Activated CD4-positive, alpha-beta memory T cell treated with anti-CD3 and anti-CD28 coated beads, Interleukin-2, amount 10 ng/mL, durations not matched to agents 7 days and 5 days (primary cell): ENCODE results near the gene GPX4. TPM values are rescaled to one million over a fixed set of nuclear protein-coding genes. Genes with fewer than 3 reads are reported as not detected.
"Not testable (repeated sequence)": the region's sequence is repeated elsewhere in the genome, so short reads cannot be mapped to it uniquely, and the experiment has no call there.

Experiments
- CTCF ChIA-PET: fragments of 350-600 bp; sonication (Branson Sonifier 250); formaldehyde crosslinking; loops from one replicate; lab custom pipeline; 2021; ENCODE audit warnings: antibody characterized with exemption, inconsistent platforms; lab: Charles Lee
- POLR2A ChIA-PET: fragments of 350-600 bp; sonication (Branson Sonifier 250); formaldehyde crosslinking; loops from one replicate; lab custom pipeline; 2021; ENCODE audit warnings: antibody characterized with exemption; lab: Charles Lee
- DNase-seq: peaks from one replicate; pipeline ENCODE4 v3.0.0-alpha.2; 2020
- H3K27ac Mint-ChIP-seq: one replicate; pipeline ENCODE4 v1.8.0; 2021; ENCODE audit warnings: mild to moderate bottlenecking, mixed read lengths
- H3K27me3 Mint-ChIP-seq: one replicate; pipeline ENCODE4 v1.8.0; 2021; ENCODE audit warnings: mixed read lengths
- H3K36me3 Mint-ChIP-seq: one replicate; pipeline ENCODE4 v1.8.0; 2021; ENCODE audit warnings: low read depth, mixed read lengths
- H3K4me1 Mint-ChIP-seq: one replicate; pipeline ENCODE4 v1.8.0; 2021; ENCODE audit warnings: mixed read lengths
- H3K4me3 Mint-ChIP-seq: one replicate; pipeline ENCODE4 v1.8.0; 2021; ENCODE audit warnings: mild to moderate bottlenecking, mixed read lengths
- H3K9me3 Mint-ChIP-seq: one replicate; pipeline ENCODE4 v1.8.0; 2021; ENCODE audit warnings: mixed read lengths
- total RNA-seq, 2 experiments: library from RNA; stranded (reverse); gene quantifications; one replicate each; pipeline ENCODE4 v1.2.3, GENCODE V29; 2021

The GPX4 gene
- total RNA-seq, 2 experiments from 2014 or later: 141 to 148 TPM

- H3K4me3 Mint-ChIP-seq: no peak overlapping the region
- POLR2A ChIA-PET: interaction anchor here (8.9 kb wide), 1 partner anchor 24 kb away, joined by 104 read pairs; no protein-coding TSS in a partner anchor
- peaks cover 13% of the 10 kb centered on the region for H3K4me1 Mint-ChIP-seq
- no peaks in the 10 kb centered on the region for H3K9me3 Mint-ChIP-seq
- H3K27me3 Mint-ChIP-seq: no peaks in the 10 kb centered on the region
- H3K27ac Mint-ChIP-seq: no peak overlapping the region
- H3K36me3 Mint-ChIP-seq: peaks cover 10% of the 10 kb centered on the region
- DNase-seq: no peak
- CTCF ChIA-PET: no interaction called here
These were observed 5.3 kb downstream of the GPX4 start for GRCh38 chr19:1109032-1109551.

GRCh38 chr19:1109697-1110671, 6.2 kb downstream of the GPX4 start:
- no peak for DNase-seq
- peaks cover 13% of the 10 kb centered on the region for H3K4me1 Mint-ChIP-seq
- CTCF ChIA-PET: no interaction called here
- peaks cover 10% of the 10 kb centered on the region for H3K36me3 Mint-ChIP-seq
- no peaks in the 10 kb centered on the region for H3K9me3 Mint-ChIP-seq
- no peak overlapping the region for H3K27ac Mint-ChIP-seq
- no peaks in the 10 kb centered on the region for H3K27me3 Mint-ChIP-seq
- no peak overlapping the region for H3K4me3 Mint-ChIP-seq
- POLR2A ChIA-PET: interaction anchor here (8.9 kb wide), 1 partner anchor 25 kb away, joined by 104 read pairs; no protein-coding TSS in a partner anchor

- POLR2A ChIA-PET: no interaction called here
These were observed 7.2 kb downstream of the GPX4 start for GRCh38 chr19:1110809-1111640.

GRCh38 chr19:1111641-1112267, 8.0 kb downstream of the GPX4 start:
- ChIA-PET POLR2A (interaction anchor here (1.3 to 1.4 kb wide), 2 partner anchors 21 to 90 kb away, joined by 3 to 4 read pairs; partner anchors contain the start of gene RNU6-2), CTCF (interaction anchor here (1.0 to 2.4 kb wide), 2 partner anchors 81 to 102 kb away, joined by 3 to 16 read pairs; no protein-coding TSS in a partner anchor)
- no peaks in the 10 kb centered on the region for H3K9me3 Mint-ChIP-seq
- peaks cover 5% of the 10 kb centered on the region for H3K4me1 Mint-ChIP-seq
- H3K27me3 Mint-ChIP-seq: no peaks in the 10 kb centered on the region
- no peak for DNase-seq
- no peak overlapping the region for H3K4me3 Mint-ChIP-seq
- no peak overlapping the region for H3K27ac Mint-ChIP-seq
- peaks cover 9% of the 10 kb centered on the region for H3K36me3 Mint-ChIP-seq

More at GRCh38 chr19:1110809-1111640, 7.2 kb downstream of the GPX4 start:
- no peak for DNase-seq
- H3K9me3 Mint-ChIP-seq: no peaks in the 10 kb centered on the region
- CTCF ChIA-PET: no interaction called here
- peaks cover 7% of the 10 kb centered on the region for H3K4me1 Mint-ChIP-seq
- H3K4me3 Mint-ChIP-seq: no peak overlapping the region
- H3K27me3 Mint-ChIP-seq: no peaks in the 10 kb centered on the region
- no peak overlapping the region for H3K27ac Mint-ChIP-seq
- peaks cover 10% of the 10 kb centered on the region for H3K36me3 Mint-ChIP-seq

GRCh38 chr19:1112268-1113029, 8.7 kb downstream of the GPX4 start:
- Mint-ChIP-seq H3K27ac (no peak overlapping the region), H3K36me3 (peaks cover 6% of the 10 kb centered on the region), H3K4me3 (no peak overlapping the region), H3K4me1 (peaks cover 4% of the 10 kb centered on the region), H3K9me3 (no peaks in the 10 kb centered on the region), H3K27me3 (no peaks in the 10 kb centered on the region)
- CTCF ChIA-PET: interaction anchor here (1.0 to 2.4 kb wide), 6 partner anchors 11 to 102 kb away, joined by 3 to 16 read pairs (median 6); no protein-coding TSS in a partner anchor
- POLR2A ChIA-PET: interaction anchor here (0.8 to 2.5 kb wide), 5 partner anchors 18 to 91 kb away, joined by 3 to 15 read pairs (median 4); partner anchors contain the start of genes ARHGAP45 and RNU6-2
- no peak for DNase-seq

GRCh38 chr19:1113030-1113985, 9.5 kb downstream of the GPX4 start:
- no peak overlapping the region for H3K27ac Mint-ChIP-seq
- peak; percentile 81 for DNase-seq
- peaks cover 4% of the 10 kb centered on the region for H3K4me1 Mint-ChIP-seq
- no peaks in the 10 kb centered on the region for H3K9me3 Mint-ChIP-seq
- ChIA-PET POLR2A (interaction anchor here (0.8 to 2.5 kb wide), 6 partner anchors 11 to 91 kb away, joined by 3 to 15 read pairs (median 4); partner anchors contain the start of genes ARHGAP45 and RNU6-2), CTCF (interaction anchor here (0.6 to 2.4 kb wide), 14 partner anchors 10 to 131 kb away, joined by 3 to 16 read pairs (median 4); no protein-coding TSS in a partner anchor)
- H3K27me3 Mint-ChIP-seq: no peaks in the 10 kb centered on the region
- H3K4me3 Mint-ChIP-seq: no peak overlapping the region
- H3K36me3 Mint-ChIP-seq: peaks cover 9% of the 10 kb centered on the region

- Mint-ChIP-seq H3K4me1 (peaks cover 4% of the 10 kb centered on the region), H3K36me3 (peaks cover 14% of the 10 kb centered on the region), H3K4me3 (no peak overlapping the region), H3K27me3 (no peaks in the 10 kb centered on the region), H3K9me3 (no peaks in the 10 kb centered on the region), H3K27ac (no peak overlapping the region)
- CTCF ChIA-PET: interaction anchor here (0.6 to 2.4 kb wide), 12 partner anchors 10 to 130 kb away, joined by 3 to 16 read pairs (median 4); no protein-coding TSS in a partner anchor
- DNase-seq: no peak
- POLR2A ChIA-PET: interaction anchor here (1.1 to 2.5 kb wide), 3 partner anchors 10 to 47 kb away, joined by 5 to 15 read pairs (median 7); partner anchors contain the start of gene ARHGAP45
These were observed 10.2 kb downstream of the GPX4 start for GRCh38 chr19:1113986-1114483.

- H3K36me3 Mint-ChIP-seq: peaks cover 14% of the 10 kb centered on the region
- POLR2A ChIA-PET: interaction anchor here (1.0 to 2.5 kb wide), 4 partner anchors 8 to 316 kb away, joined by 3 to 15 read pairs (median 4); partner anchors contain the start of gene GPX4
- H3K9me3 Mint-ChIP-seq, H3K27ac Mint-ChIP-seq, CTCF ChIA-PET, H3K27me3 Mint-ChIP-seq, DNase-seq, H3K4me1 Mint-ChIP-seq, H3K4me3 Mint-ChIP-seq: not testable (repeated sequence)
These were observed 10.9 kb downstream of the GPX4 start for GRCh38 chr19:1114728-1115127.

- H3K4me1 Mint-ChIP-seq: peaks cover 4% of the 10 kb centered on the region
- no peak for DNase-seq
- H3K27me3 Mint-ChIP-seq: no peaks in the 10 kb centered on the region
- no peaks in the 10 kb centered on the region for H3K9me3 Mint-ChIP-seq
- no peak overlapping the region for H3K27ac Mint-ChIP-seq
- H3K36me3 Mint-ChIP-seq: peaks cover 20% of the 10 kb centered on the region
- ChIA-PET CTCF (interaction anchor here (0.9 to 1.0 kb wide), 2 partner anchors 12 to 14 kb away, joined by 3 read pairs; no protein-coding TSS in a partner anchor), POLR2A (interaction anchor here (1.0 to 1.6 kb wide), 5 partner anchors 13 to 317 kb away, joined by 3 to 5 read pairs (median 3); partner anchors contain the start of genes CIRBP and GPX4)
- no peak overlapping the region for H3K4me3 Mint-ChIP-seq
These were observed 12.0 kb downstream of the GPX4 start for GRCh38 chr19:1115646-1116420.
